ENCODE results near the gene SRD5A3.

Gene SRD5A3

GRCh38 chr4:55338486-55338885 lies 7.6 kb upstream of the SRD5A3 start:
- Mint-ChIP-seq H3K4me3 (no peak overlapping the region), H3K27me3 (ENCODE audit: low read depth, poor library complexity) (peaks cover 3% of the 10 kb centered on the region), H3K4me1 (peaks cover 7% of the 10 kb centered on the region), H3K27ac (no peak overlapping the region), H3K9me3 (peaks cover 15% of the 10 kb centered on the region), H3K36me3 (ENCODE audit: low read depth) (peaks cover 5% of the 10 kb centered on the region)
- no peak for DNase-seq
- TF ChIP-seq CTCF (IDR thresholded peaks at IDR 0.05) = no peak

- no peak for DNase-seq
- H3K9me3 Mint-ChIP-seq = peaks cover 15% of the 10 kb centered on the region
Measured at GRCh38 chr4:55340266-55340665, 5.8 kb upstream of the SRD5A3 start.

GRCh38 chr4:55343887-55344286 lies 2.2 kb upstream of the SRD5A3 start:
- Mint-ChIP-seq H3K9me3 (peaks cover 2% of the 10 kb centered on the region), H3K4me3 (no peak overlapping the region), H3K4me1 (peaks cover 36% of the 10 kb centered on the region), H3K27me3 (ENCODE audit: low read depth, poor library complexity) (peaks cover 6% of the 10 kb centered on the region), H3K27ac (no peak overlapping the region), H3K36me3 (ENCODE audit: low read depth) (no peaks in the 10 kb centered on the region)
- no peak for TF ChIP-seq CTCF (IDR thresholded peaks at IDR 0.05)
- DNase-seq = no peak

More at GRCh38 chr4:55340266-55340665, 5.8 kb upstream of the SRD5A3 start:
- peaks cover 17% of the 10 kb centered on the region for H3K4me1 Mint-ChIP-seq
- H3K27ac Mint-ChIP-seq = no peak overlapping the region
- TF ChIP-seq CTCF (IDR thresholded peaks at IDR 0.05) = no peak
- H3K4me3 Mint-ChIP-seq = no peak overlapping the region
- peaks cover 5% of the 10 kb centered on the region for H3K36me3 Mint-ChIP-seq (ENCODE audit: low read depth)
- peaks cover 3% of the 10 kb centered on the region for H3K27me3 Mint-ChIP-seq (ENCODE audit: low read depth, poor library complexity)

GRCh38 chr4:55345054-55345453 lies 988 bp upstream of the SRD5A3 start:
- Mint-ChIP-seq H3K27ac (no peak overlapping the region), H3K4me3 (no peak overlapping the region), H3K9me3 (no peaks in the 10 kb centered on the region), H3K36me3 (ENCODE audit: low read depth) (no peaks in the 10 kb centered on the region), H3K4me1 (peaks cover 36% of the 10 kb centered on the region), H3K27me3 (ENCODE audit: low read depth, poor library complexity) (peaks cover 6% of the 10 kb centered on the region)
- no peak for TF ChIP-seq CTCF (IDR thresholded peaks at IDR 0.05)
- DNase-seq = no peak

- H3K36me3 Mint-ChIP-seq (ENCODE audit: low read depth) = peaks cover 6% of the 10 kb centered on the region
- peak overlapping the region; percentile 83 for H3K4me3 Mint-ChIP-seq
Measured at GRCh38 chr4:55346851-55347255, 811 bp downstream of the SRD5A3 start.

More at GRCh38 chr4:55346851-55347255, 811 bp downstream of the SRD5A3 start:
- Mint-ChIP-seq H3K27me3 (ENCODE audit: low read depth, poor library complexity) (peaks cover 3% of the 10 kb centered on the region), H3K27ac (peak overlapping the region; percentile 86), H3K9me3 (peaks cover 3% of the 10 kb centered on the region), H3K4me1 (peaks cover 33% of the 10 kb centered on the region)
- no peak for DNase-seq
- TF ChIP-seq CTCF (IDR thresholded peaks at IDR 0.05) = no peak

All from nephron progenitor cell (in vitro differentiated cells).